Keratinocyte (primary cell): ENCODE measurements around the gene PFN1. TPM values are rescaled to one million over a fixed set of nuclear protein-coding genes. Genes with fewer than 3 reads are reported as not detected.

ENCODE experiments used
- DNase-seq: peaks from one replicate; pipeline ENCODE4 v3.0.0-alpha.2; 2011; ENCODE audit warnings: low read depth, missing footprints, low spot score
- FAIRE-seq: peaks from 2 replicates; lab custom pipeline; 2011; peaks lifted over from hg19 to GRCh38; lab: Jason Lieb, UNC
- H2AFZ ChIP-seq: 2 replicates; pipeline ENCODE4 v1.6.0; 2012; ENCODE audit warnings: low read length, control low read depth, inconsistent platforms; ENCODE audit not compliant: control insufficient read depth
- H3K27ac ChIP-seq: 2 replicates; pipeline ENCODE4 v1.5.1; 2011; ENCODE audit warnings: low read length; ENCODE audit not compliant: control insufficient read depth, insufficient read depth
- H3K27me3 ChIP-seq: 3 replicates; pipeline ENCODE4 v1.6.0; 2011; ENCODE audit warnings: low read length; ENCODE audit not compliant: control insufficient read depth, insufficient read depth; ENCODE audit errors: extremely low read depth
- H3K36me3 ChIP-seq, 2 experiments: 2 replicates in 1 of 2; 3 replicates in 1 of 2; pipeline ENCODE4 v1.5.1; 2011; ENCODE audit warnings: low read length in 2 of 2, mild to moderate bottlenecking in 1 of 2; ENCODE audit not compliant: control insufficient read depth in 2 of 2, insufficient read depth in 2 of 2; ENCODE audit errors: extremely low read depth in 1 of 2
- H3K4me1 ChIP-seq: 3 replicates; pipeline ENCODE4 v1.5.1; 2011; ENCODE audit warnings: low read length; ENCODE audit not compliant: control insufficient read depth, insufficient read depth; ENCODE audit errors: extremely low read depth
- H3K4me2 ChIP-seq: 3 replicates; pipeline ENCODE4 v1.6.0; 2011; ENCODE audit warnings: low read depth, low read length; ENCODE audit not compliant: control insufficient read depth, insufficient read depth; ENCODE audit errors: extremely low read depth
- H3K4me3 ChIP-seq, 3 experiments: fragments of 200-600 bp in 1 of 3; sonication (generic) in 1 of 3; 2 replicates in 2 of 3; 3 replicates in 1 of 3; pipeline ENCODE4 v1.5.1; 2011 to 2016; ENCODE audit warnings: low read length in 3 of 3, mild to moderate bottlenecking in 3 of 3, control low read depth in 2 of 3, inconsistent platforms in 1 of 3, low read depth in 1 of 3, mixed read lengths in 1 of 3, mixed run types in 1 of 3, moderate library complexity in 1 of 3; ENCODE audit not compliant: control insufficient read depth in 2 of 3, insufficient read depth in 2 of 3; ENCODE audit errors: extremely low read depth in 1 of 3
- H3K79me2 ChIP-seq: 2 replicates; pipeline ENCODE4 v1.6.0; 2012; ENCODE audit warnings: low read length; ENCODE audit not compliant: control insufficient read depth, insufficient read depth
- H3K9ac ChIP-seq: 3 replicates; pipeline ENCODE4 v1.6.0; 2011; ENCODE audit warnings: low read length; ENCODE audit not compliant: control insufficient read depth, insufficient read depth; ENCODE audit errors: extremely low read depth
- H3K9me1 ChIP-seq: 3 replicates; pipeline ENCODE4 v1.6.0; 2011; ENCODE audit warnings: low read length; ENCODE audit not compliant: control insufficient read depth, insufficient read depth; ENCODE audit errors: extremely low read depth
- H3K9me3 ChIP-seq: 2 replicates; pipeline ENCODE4 v1.5.1; 2012; ENCODE audit warnings: low read depth, low read length; ENCODE audit not compliant: control insufficient read depth
- H4K20me1 ChIP-seq: 3 replicates; pipeline ENCODE4 v1.6.0; 2011; ENCODE audit warnings: low read length; ENCODE audit not compliant: control insufficient read depth, insufficient read depth; ENCODE audit errors: extremely low read depth
- EZH2 ChIP-seq: IDR thresholded peaks from one replicate; pipeline ENCODE4 v1.6.1; 2012; ENCODE audit warnings: inconsistent platforms, mild to moderate bottlenecking, low read length, moderate library complexity
- dilution Hi-C: fragments of 300-500 bp; cut with MboI; formaldehyde crosslinking; loops from one replicate; pipeline ENCODE4 v1.7.0; 2020; ENCODE audit warnings: low sequenced_read_pairs; ENCODE audit not compliant: extremely low pct_ligation_motif_present
- polyA plus RNA-seq, 5 experiments: library from polyadenylated mRNA; depleted of rRNA in 3 of 5; stranded (reverse) in 3 of 5; stranded (forward) in 1 of 5; unstranded in 1 of 5; fragments of >200 nt; gene quantifications; 1 replicate in 1 of 5; 2 replicates in 3 of 5; 3 replicates in 1 of 5; pipeline versions ENCODE4 v1.2.1 to v1.2.3, GENCODE V29; 2011 to 2012; ENCODE audit warnings: missing spikeins in 2 of 5, low read depth in 1 of 5, low replicate concordance in 1 of 5
- TF ChIP-seq, protein P1 (sequence below), 3 experiments: IDR thresholded peaks in 1 of 3; conservative IDR thresholded peaks in 1 of 3; optimal IDR thresholded peaks in 1 of 3; 2 replicates in 2 of 3; 3 replicates in 1 of 3; pipeline versions ENCODE3 to v1.5.1; 2011; ENCODE audit warnings: low read length in 3 of 3, mild to moderate bottlenecking in 3 of 3, moderate library complexity in 2 of 3, control low read depth in 1 of 3, inconsistent platforms in 1 of 3; ENCODE audit not compliant: insufficient read depth in 2 of 3; ENCODE audit errors: extremely low read depth in 1 of 3

The PFN1 gene
- polyA plus RNA-seq, 1 donor (not counting 4 experiments of a cell fraction or from before 2014, with no cell fraction given) = 1,435 TPM

DNA sequence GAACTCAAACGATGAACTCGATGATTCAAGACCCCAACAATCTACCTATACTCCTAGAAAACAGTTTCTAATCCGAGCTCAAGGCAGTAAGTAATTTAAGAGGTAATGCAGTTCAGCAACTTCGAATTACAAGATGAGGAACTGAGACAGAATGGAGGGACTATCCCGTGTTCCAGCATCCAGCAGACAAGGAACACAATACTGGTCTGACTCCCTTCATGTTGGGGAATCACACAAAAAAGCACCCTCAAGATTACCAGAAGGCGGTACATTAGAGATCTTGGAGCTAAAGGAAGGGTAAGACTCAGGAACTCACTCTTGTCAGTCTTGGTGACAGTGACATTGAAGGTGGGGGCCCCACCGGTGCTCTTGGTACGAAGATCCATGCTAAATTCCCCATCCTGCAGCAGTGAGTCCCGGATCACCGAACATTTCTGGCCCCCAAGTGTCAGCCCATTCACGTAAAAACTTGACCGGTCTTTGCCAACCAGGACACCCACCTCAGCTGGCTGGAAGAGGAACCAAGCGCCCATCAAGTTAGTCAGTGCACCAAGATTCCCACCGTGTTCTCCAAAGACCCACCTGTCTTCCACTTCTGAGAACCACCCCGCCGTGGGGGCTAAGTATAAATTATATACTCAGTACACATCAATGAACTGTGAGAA, 1.9 kb downstream of the PFN1 start:
- no peaks in the 10 kb centered on the region for H3K27me3 ChIP-seq
- H3K4me3 ChIP-seq = peak overlapping the region; percentile 96 to 99 (median 97)
- peak overlapping the region; percentile 100 for H3K4me2 ChIP-seq
- no peak for FAIRE-seq
- peaks cover 15% of the 10 kb centered on the region for H4K20me1 ChIP-seq
- peaks cover 27 to 34% of the 10 kb centered on the region in 2 experiments for H3K36me3 ChIP-seq
- H3K9me1 ChIP-seq = no peaks in the 10 kb centered on the region
- H3K9ac ChIP-seq = peak overlapping the region; percentile 94
- H3K4me1 ChIP-seq = peaks cover 40% of the 10 kb centered on the region
- peaks cover 52% of the 10 kb centered on the region for H3K79me2 ChIP-seq
- no peak for DNase-seq
- dilution Hi-C loops = loop anchor here (10.0 kb wide), 1 partner anchor 58 kb away; no protein-coding TSS in a partner anchor
- H3K9me3 ChIP-seq = no peaks in the 10 kb centered on the region
- H3K27ac ChIP-seq = peak overlapping the region; percentile 89
- H2AFZ ChIP-seq = no peak overlapping the region
- TF ChIP-seq EZH2 = no peak
- TF ChIP-seq, protein P1, sequence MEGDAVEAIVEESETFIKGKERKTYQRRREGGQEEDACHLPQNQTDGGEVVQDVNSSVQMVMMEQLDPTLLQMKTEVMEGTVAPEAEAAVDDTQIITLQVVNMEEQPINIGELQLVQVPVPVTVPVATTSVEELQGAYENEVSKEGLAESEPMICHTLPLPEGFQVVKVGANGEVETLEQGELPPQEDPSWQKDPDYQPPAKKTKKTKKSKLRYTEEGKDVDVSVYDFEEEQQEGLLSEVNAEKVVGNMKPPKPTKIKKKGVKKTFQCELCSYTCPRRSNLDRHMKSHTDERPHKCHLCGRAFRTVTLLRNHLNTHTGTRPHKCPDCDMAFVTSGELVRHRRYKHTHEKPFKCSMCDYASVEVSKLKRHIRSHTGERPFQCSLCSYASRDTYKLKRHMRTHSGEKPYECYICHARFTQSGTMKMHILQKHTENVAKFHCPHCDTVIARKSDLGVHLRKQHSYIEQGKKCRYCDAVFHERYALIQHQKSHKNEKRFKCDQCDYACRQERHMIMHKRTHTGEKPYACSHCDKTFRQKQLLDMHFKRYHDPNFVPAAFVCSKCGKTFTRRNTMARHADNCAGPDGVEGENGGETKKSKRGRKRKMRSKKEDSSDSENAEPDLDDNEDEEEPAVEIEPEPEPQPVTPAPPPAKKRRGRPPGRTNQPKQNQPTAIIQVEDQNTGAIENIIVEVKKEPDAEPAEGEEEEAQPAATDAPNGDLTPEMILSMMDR (optimal IDR thresholded peaks at IDR 0.05 in 1 of 3, IDR thresholded peaks at IDR 0.05 in 1 of 3, conservative IDR thresholded peaks at IDR 0.05 in 1 of 3; ENCODE audit: extremely low read depth in 1 of 3, insufficient read depth in 2 of 3, low read length in 3 of 3) = no peak

DNA sequence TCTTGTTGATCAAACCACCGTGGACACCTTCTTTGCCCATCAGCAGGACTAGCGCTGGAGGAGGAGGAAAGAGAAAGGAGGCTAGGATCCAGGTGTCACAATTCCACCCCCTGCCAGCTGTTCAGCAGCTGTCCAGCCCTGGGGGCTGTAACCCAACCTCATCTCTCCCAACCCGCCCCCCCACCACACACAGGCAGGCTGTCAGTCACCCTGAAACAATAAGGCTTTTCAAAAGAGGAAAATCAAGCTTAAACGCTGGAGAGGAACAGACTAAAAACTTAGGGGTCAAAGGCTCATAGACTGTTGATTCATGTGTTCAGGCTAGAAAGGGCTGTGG, 2.4 kb downstream of the PFN1 start:
- DNase-seq = no peak

More for the DNA sequence above, 2.4 kb downstream of the PFN1 start:
- peaks cover 27 to 34% of the 10 kb centered on the region in 2 experiments for H3K36me3 ChIP-seq
- H2AFZ ChIP-seq = no peak overlapping the region
- H4K20me1 ChIP-seq = peaks cover 15% of the 10 kb centered on the region
- peaks cover 44% of the 10 kb centered on the region for H3K4me1 ChIP-seq
- H3K27me3 ChIP-seq = no peaks in the 10 kb centered on the region
- H3K9me3 ChIP-seq = no peaks in the 10 kb centered on the region
- peaks cover 57% of the 10 kb centered on the region for H3K79me2 ChIP-seq
- H3K27ac ChIP-seq = peak overlapping the region; percentile 91
- H3K4me3 ChIP-seq = peak overlapping the region; percentile 96 to 99 (median 97)
- peak overlapping the region; percentile 94 for H3K9ac ChIP-seq
- TF ChIP-seq, protein P1 (optimal IDR thresholded peaks at IDR 0.05 in 1 of 3, IDR thresholded peaks at IDR 0.05 in 1 of 3, conservative IDR thresholded peaks at IDR 0.05 in 1 of 3; ENCODE audit: extremely low read depth in 1 of 3, insufficient read depth in 2 of 3, low read length in 3 of 3) = no peak
- no peak for TF ChIP-seq EZH2
- dilution Hi-C loops = loop anchor here (10.0 kb wide), 1 partner anchor 59 kb away; no protein-coding TSS in a partner anchor
- H3K4me2 ChIP-seq = peak overlapping the region; percentile 100
- H3K9me1 ChIP-seq = no peaks in the 10 kb centered on the region
- FAIRE-seq = no peak
